ENCODE results near the gene ASCL5. TPM values are rescaled to one million over a fixed set of nuclear protein-coding genes. Genes with fewer than 3 reads are reported as not detected.

The ASCL5 gene
- total RNA-seq, 6 experiments from 2014 or later, result not detected

DNA sequence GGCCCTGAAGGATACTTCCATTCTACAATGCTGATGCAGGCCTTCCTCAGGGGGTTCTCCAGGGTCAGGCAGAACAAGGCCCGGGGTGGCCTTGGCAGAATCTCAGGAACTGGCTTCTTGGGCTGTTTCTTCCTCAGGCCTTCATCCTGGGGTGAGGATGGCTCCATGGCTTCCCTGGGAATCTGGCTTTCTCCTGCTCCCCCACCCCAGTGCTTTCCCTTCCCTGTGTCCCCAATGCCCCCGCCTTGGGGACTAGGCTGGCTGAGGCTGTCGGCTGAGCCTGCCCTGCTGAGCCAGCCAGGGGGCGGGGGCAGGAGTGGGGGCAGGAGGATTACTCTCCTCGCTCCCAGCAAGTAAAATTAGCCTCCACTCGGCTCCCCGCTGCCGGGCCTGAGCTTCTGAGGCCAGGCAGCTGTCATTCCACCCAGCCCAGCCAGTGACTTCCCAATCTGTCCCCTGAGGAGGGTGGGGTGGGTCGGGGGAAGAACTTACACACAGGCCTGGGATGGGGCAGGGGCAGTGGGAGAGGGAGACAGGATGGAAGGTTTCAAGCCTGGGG lies 14.7 kb downstream of the ASCL5 start, which contains the start of gene CACNA1S:
Gene CACNA1S (minus strand): TSS at position 254 of the 559 bp plus-strand sequence. CDS start 87 bp downstream, at position 167.
- DNase-seq (no peak), ATAC-seq (no peak)
- intact Hi-C loops (cut with DNase I), result loop anchor here (5.0 to 10.0 kb wide), 2 partner anchors 137 to 140 kb away; no protein-coding TSS in a partner anchor
- Histone ChIP-seq H3K4me3 (no peak within 1 kb of the TSS), H3K9me3 (no peaks in the 10 kb centered on the region), H3K27ac (no peak within 1 kb of the TSS), H3K27me3 (no peaks in the 10 kb centered on the region), H3K4me1 (no peaks in the 10 kb centered on the region), H3K36me3 (no peaks in the 10 kb centered on the region)
- WGBS (ENCODE audit: insufficient coverage, low coverage, low lambda C conversion rate, missing lambda C conversion rate), result 54% methylated on average over 4 of the region's 9 CpGs
- no peak for TF ChIP-seq CTCF (IDR thresholded peaks at IDR 0.05)
- TF ChIP-seq POLR2A (IDR thresholded peaks at IDR 0.05), result no peak

DNA sequence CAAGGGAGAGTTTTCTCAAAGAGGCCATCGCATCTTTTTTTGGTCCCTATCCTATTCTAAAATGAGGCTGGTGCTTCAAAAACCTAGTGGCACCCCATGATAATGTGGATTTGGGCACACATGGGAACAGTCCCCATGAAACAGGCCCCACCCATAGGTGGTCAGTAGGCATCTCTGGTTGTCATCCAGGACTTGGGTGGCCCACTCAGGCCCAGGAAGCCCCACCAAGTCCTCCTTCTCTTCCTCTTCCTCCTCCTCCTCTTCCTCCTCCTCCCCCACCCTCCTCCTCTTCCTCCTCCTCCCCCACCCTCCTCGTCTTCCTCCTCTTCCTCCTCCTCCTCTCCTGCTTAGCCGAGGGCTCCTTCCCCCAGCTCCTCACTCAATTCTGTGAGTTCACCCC lies 15.3 kb downstream of the ASCL5 start:
- no peak overlapping the region for H3K4me3 ChIP-seq
- intact Hi-C loops (cut with DNase I), result loop anchor here (5.0 to 10.0 kb wide), 2 partner anchors 137 to 139 kb away; no protein-coding TSS in a partner anchor
- 83% methylated on average over 2 of the region's 3 CpGs for WGBS (ENCODE audit: insufficient coverage, low coverage, low lambda C conversion rate, missing lambda C conversion rate)
- H3K27ac ChIP-seq, result no peak overlapping the region
- no peaks in the 10 kb centered on the region for H3K9me3 ChIP-seq
- H3K27me3 ChIP-seq, result no peaks in the 10 kb centered on the region
- no peaks in the 10 kb centered on the region for H3K4me1 ChIP-seq
- no peak for DNase-seq
- no peak for ATAC-seq
- no peaks in the 10 kb centered on the region for H3K36me3 ChIP-seq
- no peak for TF ChIP-seq POLR2A (IDR thresholded peaks at IDR 0.05)
- no peak for TF ChIP-seq CTCF (IDR thresholded peaks at IDR 0.05)

DNA sequence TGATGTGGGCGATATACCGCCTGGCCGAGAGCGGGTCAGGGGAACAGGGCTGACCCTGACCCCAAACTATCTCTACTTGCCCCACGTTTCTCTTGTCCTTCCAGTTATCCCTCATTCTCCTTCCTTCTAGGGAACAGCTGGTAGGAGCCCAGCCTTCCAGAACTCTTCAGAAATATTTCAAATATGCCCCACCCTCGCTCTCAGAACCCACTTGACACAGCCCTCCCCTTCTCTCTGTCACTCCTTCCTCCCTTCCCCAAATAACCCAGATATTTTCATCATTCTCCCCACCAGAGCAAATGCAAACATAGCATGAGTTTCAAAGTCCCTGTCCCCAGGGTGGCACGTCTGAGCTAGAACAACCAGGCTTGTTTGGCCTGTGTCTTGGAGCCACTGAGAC lies 15.8 kb downstream of the ASCL5 start:
- WGBS (ENCODE audit: insufficient coverage, low coverage, low lambda C conversion rate, missing lambda C conversion rate), result 64% methylated on average over 2 of the region's 7 CpGs
- Histone ChIP-seq H3K4me3 (no peak overlapping the region), H3K4me1 (no peaks in the 10 kb centered on the region), H3K36me3 (no peaks in the 10 kb centered on the region), H3K27ac (no peak overlapping the region), H3K9me3 (no peaks in the 10 kb centered on the region), H3K27me3 (no peaks in the 10 kb centered on the region)
- no peak for DNase-seq
- no peak for ATAC-seq
- intact Hi-C loops (cut with DNase I), result loop anchor here (5.0 to 10.0 kb wide), 2 partner anchors 136 to 139 kb away; no protein-coding TSS in a partner anchor
- TF ChIP-seq CTCF (IDR thresholded peaks at IDR 0.05) (no peak), POLR2A (IDR thresholded peaks at IDR 0.05) (no peak)

DNA sequence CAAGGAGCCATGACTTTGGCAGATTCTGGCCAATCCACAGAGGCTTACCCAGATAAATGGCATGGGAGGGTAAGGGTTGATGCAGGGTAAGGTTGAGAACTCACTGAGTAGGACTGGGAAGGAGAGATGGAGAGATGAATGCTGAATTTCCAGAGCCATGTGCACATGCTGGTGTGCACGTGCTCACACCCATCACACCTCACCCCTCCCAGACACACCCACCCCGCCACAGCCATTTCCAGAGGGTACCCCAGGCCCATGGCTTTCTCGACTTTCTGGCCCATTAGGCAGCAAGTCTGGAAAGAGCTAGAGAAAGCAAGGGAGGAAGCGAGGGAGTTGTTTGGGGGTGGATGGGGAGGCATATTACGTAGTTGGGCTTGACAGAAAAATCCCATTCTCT lies 16.4 kb downstream of the ASCL5 start:
- Histone ChIP-seq H3K27ac (no peak overlapping the region), H3K9me3 (no peaks in the 10 kb centered on the region), H3K4me1 (no peaks in the 10 kb centered on the region), H3K36me3 (no peaks in the 10 kb centered on the region), H3K27me3 (no peaks in the 10 kb centered on the region), H3K4me3 (no peak overlapping the region)
- intact Hi-C loops (cut with DNase I), result loop anchor here (5.0 to 10.0 kb wide), 2 partner anchors 136 to 138 kb away; no protein-coding TSS in a partner anchor
- DNase-seq (no peak), ATAC-seq (no peak)
- WGBS (ENCODE audit: insufficient coverage, low coverage, low lambda C conversion rate, missing lambda C conversion rate), result 89% methylated on average over 4 of the region's 5 CpGs
- no peak for TF ChIP-seq POLR2A (IDR thresholded peaks at IDR 0.05)
- TF ChIP-seq CTCF (IDR thresholded peaks at IDR 0.05), result no peak
